K562 (cell line): Measurements from ENCODE around the gene UBAP2. TPM values are rescaled to one million over a fixed set of nuclear protein-coding genes. Genes with fewer than 3 reads are reported as not detected.

Experiments used
- EP400 ChIP-seq: fragments of 450-650 bp; IDR thresholded peaks from 2 replicates; pipeline ENCODE4 v1.6.1; 2017; ENCODE audit warnings: antibody characterized with exemption, mild to moderate bottlenecking, moderate library complexity
- GABPA ChIP-seq: fragments of 200-800 bp; sonication (Bioruptor generic); conservative IDR thresholded peaks from 2 replicates; pipeline ENCODE4 v1.6.1; 2016; ENCODE audit warnings: low read depth, missing genetic modification characterization, missing compliant biosample characterization
- HDAC2 ChIP-seq: fragments of 450-650 bp; IDR thresholded peaks from 2 replicates; pipeline ENCODE4 v1.6.1; 2016; ENCODE audit warnings: mild to moderate bottlenecking
- MYBL2 ChIP-seq, 2 experiments: fragments of 450-650 bp in 1 of 2; sonication (generic) in 1 of 2; formaldehyde crosslinking in 1 of 2; IDR thresholded peaks; 2 replicates each; pipeline versions ENCODE4 v1.6.1 to v1.8.1; 2017 to 2022; ENCODE audit warnings: borderline replicate concordance in 1 of 2, inconsistent platforms in 1 of 2, low read depth in 1 of 2, mild to moderate bottlenecking in 1 of 2, missing genetic modification reagents in 1 of 2, moderate library complexity in 1 of 2
- PHF21A ChIP-seq: fragments of 450-650 bp; IDR thresholded peaks from 2 replicates; pipeline ENCODE4 v1.6.1; 2017; ENCODE audit warnings: low read depth, borderline replicate concordance
- PTTG1 ChIP-seq: fragments of 450-650 bp; IDR thresholded peaks from 2 replicates; pipeline ENCODE4 v1.6.1; 2016; ENCODE audit warnings: low read depth, mild to moderate bottlenecking, missing genetic modification characterization, missing compliant biosample characterization
- RB1 ChIP-seq: fragments of 450-650 bp; IDR thresholded peaks from 2 replicates; pipeline ENCODE4 v1.6.1; 2017; ENCODE audit warnings: low read depth, mild to moderate bottlenecking
- SIN3A ChIP-seq, 2 experiments: fragments of 150-350 bp in 1 of 2; IDR thresholded peaks; 2 replicates each; pipeline ENCODE4 v1.6.1; 2011 to 2016; ENCODE audit warnings: borderline replicate concordance in 2 of 2, low read depth in 2 of 2, low read length in 2 of 2, mild to moderate bottlenecking in 2 of 2, moderate library complexity in 2 of 2; ENCODE audit not compliant: control insufficient read depth in 1 of 2
- SOX6 ChIP-seq: fragments of 450-650 bp; IDR thresholded peaks from 2 replicates; pipeline ENCODE4 v1.6.1; 2014; ENCODE audit warnings: mild to moderate bottlenecking
- polyA plus RNA-seq, 8 experiments: library from polyadenylated mRNA; depleted of rRNA in 4 of 8; stranded (reverse) in 5 of 8; unstranded in 3 of 8; fragments of >200 nt; fragmentation: Nextera tagmentation in 2 of 8; fragmentation: Illumina TruSeq in 1 of 8; extraction: Ambion mirVana in 2 of 8; extraction: Trizol in 1 of 8; gene quantifications; 2 replicates each; pipeline versions ENCODE4 v1.2.1 to v1.2.3, GENCODE V29; 2011 to 2014; ENCODE audit warnings: inconsistent platforms in 1 of 8, missing spikeins in 1 of 8
- total RNA-seq, 7 experiments: library from RNA; depleted of rRNA in 6 of 7; stranded (reverse); fragments of >200 nt in 6 of 7; fragmentation: Illumina TruSeq in 2 of 7; extraction: Trizol in 2 of 7; gene quantifications; 2 replicates each; pipeline versions ENCODE4 v1.2.1 to v1.2.3, GENCODE V29; 2011 to 2021; ENCODE audit warnings: low replicate concordance in 1 of 7
- TF ChIP-seq, protein P1 (sequence below), 3 experiments: IDR thresholded peaks in 2 of 3; conservative IDR thresholded peaks in 1 of 3; 2 replicates each; pipeline ENCODE4 v1.5.1; 2011 to 2012; ENCODE audit warnings: low read length in 3 of 3, mild to moderate bottlenecking in 3 of 3, control low read depth in 2 of 3, improper control_type of control experiment in 1 of 3, inconsistent platforms in 1 of 3, low read depth in 1 of 3, mixed read lengths in 1 of 3, moderate library complexity in 1 of 3; ENCODE audit not compliant: insufficient read depth in 2 of 3
- TF ChIP-seq, protein P2 (sequence below): fragments of 450-650 bp; IDR thresholded peaks from 2 replicates; pipeline ENCODE4 v1.6.1; 2018; ENCODE audit not compliant: partially characterized antibody
- TF ChIP-seq, protein P3 (sequence below): fragments of 450-650 bp; IDR thresholded peaks from 2 replicates; pipeline ENCODE4 v1.6.1; 2018; ENCODE audit warnings: mild to moderate bottlenecking, low read depth; ENCODE audit not compliant: partially characterized antibody

Gene UBAP2
- total and polyA plus RNA-seq, 9 of the 15 experiments (the other 6 are each of a cell fraction or from before 2014, with no cell fraction given) = 8.7 to 47.9 (median 18.7) TPM

DNA sequence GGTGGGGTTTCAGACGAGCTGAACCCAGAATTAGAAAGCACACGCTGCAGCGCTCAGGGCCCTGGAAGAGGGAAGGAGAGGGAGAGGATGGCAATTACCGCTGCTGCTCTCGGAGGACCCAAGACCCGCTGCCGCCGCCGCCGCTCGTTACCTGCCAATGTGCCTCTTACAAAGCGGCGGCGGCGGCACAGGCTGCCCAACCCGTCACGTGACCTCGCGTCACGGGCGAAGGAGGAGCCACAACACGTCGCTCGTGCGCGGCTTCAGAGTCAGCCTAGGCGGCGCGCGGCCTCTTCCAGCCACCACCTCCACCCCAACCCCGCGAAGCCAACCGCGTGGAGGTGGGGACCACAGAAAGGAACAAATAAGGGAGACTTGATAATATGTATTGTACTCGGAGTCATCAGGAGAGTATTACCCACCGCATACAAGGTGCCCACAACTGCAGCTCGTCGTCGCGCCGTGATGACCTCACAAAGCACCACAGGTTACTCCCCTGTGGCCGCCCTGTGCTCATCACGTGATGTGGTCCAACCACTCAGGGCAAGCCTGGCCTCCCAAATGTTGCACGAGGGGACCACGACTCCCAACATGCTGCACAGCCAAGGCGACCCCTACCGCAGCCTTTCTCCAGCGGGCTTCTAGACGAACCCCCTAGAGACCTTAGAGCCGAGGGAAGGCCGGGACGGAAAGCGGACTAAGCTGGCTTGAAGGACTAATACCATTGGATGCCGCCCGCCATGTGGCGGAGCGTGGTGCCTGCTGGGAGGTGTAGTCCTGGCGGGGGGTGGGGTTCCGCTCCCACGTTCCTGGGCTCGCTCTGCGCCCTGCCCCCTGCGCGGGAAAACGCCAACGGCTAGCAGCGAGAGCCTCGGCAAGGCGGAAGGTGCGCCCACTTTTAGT lies at the start of gene UBAP2 (continued):
- TF ChIP-seq, protein P1, sequence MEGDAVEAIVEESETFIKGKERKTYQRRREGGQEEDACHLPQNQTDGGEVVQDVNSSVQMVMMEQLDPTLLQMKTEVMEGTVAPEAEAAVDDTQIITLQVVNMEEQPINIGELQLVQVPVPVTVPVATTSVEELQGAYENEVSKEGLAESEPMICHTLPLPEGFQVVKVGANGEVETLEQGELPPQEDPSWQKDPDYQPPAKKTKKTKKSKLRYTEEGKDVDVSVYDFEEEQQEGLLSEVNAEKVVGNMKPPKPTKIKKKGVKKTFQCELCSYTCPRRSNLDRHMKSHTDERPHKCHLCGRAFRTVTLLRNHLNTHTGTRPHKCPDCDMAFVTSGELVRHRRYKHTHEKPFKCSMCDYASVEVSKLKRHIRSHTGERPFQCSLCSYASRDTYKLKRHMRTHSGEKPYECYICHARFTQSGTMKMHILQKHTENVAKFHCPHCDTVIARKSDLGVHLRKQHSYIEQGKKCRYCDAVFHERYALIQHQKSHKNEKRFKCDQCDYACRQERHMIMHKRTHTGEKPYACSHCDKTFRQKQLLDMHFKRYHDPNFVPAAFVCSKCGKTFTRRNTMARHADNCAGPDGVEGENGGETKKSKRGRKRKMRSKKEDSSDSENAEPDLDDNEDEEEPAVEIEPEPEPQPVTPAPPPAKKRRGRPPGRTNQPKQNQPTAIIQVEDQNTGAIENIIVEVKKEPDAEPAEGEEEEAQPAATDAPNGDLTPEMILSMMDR (IDR thresholded peaks at IDR 0.05 in 2 of 3, conservative IDR thresholded peaks at IDR 0.05 in 1 of 3; ENCODE audit: insufficient read depth in 2 of 3, low read depth in 1 of 3, low read length in 3 of 3) = no peak
- TF ChIP-seq GABPA (tag) (peak; percentile 53), HDAC2 (0 out of 2 replicates have a peak, but pooled peaks have one; percentile 32), SIN3A (IDR thresholded peaks at IDR 0.05; ENCODE audit: borderline replicate concordance in 2 of 2, control insufficient read depth in 1 of 2, low read depth in 2 of 2, low read length in 2 of 2) (peak; percentile 51 to 78; a peak in 1 of 4 replicates), EP400 (peak; percentile 99), PTTG1 (tag) (no peak), SOX6 (peak; percentile 9; the same call in 1 of the 2 replicates), RB1 (peak; percentile 98), MYBL2 (IDR thresholded peaks at IDR 0.05; ENCODE audit: low read depth) (peak; percentile 93), MYBL2 (CRISPR knock-in tag; IDR thresholded peaks at IDR 0.05; ENCODE audit: borderline replicate concordance) (no peak), PHF21A (no peak)
- TF ChIP-seq, protein P2, sequence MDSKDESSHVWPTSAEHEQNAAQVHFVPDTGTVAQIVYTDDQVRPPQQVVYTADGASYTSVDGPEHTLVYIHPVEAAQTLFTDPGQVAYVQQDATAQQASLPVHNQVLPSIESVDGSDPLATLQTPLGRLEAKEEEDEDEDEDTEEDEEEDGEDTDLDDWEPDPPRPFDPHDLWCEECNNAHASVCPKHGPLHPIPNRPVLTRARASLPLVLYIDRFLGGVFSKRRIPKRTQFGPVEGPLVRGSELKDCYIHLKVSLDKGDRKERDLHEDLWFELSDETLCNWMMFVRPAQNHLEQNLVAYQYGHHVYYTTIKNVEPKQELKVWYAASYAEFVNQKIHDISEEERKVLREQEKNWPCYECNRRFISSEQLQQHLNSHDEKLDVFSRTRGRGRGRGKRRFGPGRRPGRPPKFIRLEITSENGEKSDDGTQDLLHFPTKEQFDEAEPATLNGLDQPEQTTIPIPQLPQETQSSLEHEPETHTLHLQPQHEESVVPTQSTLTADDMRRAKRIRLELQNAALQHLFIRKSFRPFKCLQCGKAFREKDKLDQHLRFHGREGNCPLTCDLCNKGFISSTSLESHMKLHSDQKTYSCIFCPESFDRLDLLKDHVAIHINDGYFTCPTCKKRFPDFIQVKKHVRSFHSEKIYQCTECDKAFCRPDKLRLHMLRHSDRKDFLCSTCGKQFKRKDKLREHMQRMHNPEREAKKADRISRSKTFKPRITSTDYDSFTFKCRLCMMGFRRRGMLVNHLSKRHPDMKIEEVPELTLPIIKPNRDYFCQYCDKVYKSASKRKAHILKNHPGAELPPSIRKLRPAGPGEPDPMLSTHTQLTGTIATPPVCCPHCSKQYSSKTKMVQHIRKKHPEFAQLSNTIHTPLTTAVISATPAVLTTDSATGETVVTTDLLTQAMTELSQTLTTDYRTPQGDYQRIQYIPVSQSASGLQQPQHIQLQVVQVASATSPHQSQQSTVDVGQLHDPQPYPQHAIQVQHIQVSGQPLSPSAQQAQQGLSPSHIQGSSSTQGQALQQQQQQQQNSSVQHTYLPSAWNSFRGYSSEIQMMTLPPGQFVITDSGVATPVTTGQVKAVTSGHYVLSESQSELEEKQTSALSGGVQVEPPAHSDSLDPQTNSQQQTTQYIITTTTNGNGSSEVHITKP = peak; percentile 84
- TF ChIP-seq, protein P3, sequence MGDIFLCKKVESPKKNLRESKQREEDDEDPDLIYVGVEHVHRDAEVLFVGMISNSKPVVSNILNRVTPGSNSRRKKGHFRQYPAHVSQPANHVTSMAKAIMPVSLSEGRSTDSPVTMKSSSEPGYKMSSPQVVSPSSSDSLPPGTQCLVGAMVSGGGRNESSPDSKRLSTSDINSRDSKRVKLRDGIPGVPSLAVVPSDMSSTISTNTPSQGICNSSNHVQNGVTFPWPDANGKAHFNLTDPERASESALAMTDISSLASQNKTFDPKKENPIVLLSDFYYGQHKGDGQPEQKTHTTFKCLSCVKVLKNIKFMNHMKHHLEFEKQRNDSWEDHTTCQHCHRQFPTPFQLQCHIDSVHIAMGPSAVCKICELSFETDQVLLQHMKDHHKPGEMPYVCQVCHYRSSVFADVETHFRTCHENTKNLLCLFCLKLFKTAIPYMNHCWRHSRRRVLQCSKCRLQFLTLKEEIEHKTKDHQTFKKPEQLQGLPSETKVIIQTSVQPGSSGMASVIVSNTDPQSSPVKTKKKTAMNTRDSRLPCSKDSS = no peak
